Smooth muscle cell (in vitro differentiated cells): Measurements from ENCODE around the gene GALNT17. TPM values are rescaled to one million over a fixed set of nuclear protein-coding genes. Genes with fewer than 3 reads are reported as not detected.

ENCODE experiments used
- DNase-seq: peaks from one replicate; lab custom pipeline; 2025; ENCODE audit not compliant: unreplicated experiment; lab: John Stamatoyannopoulos, UW
- H2AFZ ChIP-seq: fragments of 200-600 bp; sonication (generic); 2 replicates; pipeline ENCODE4 v1.6.0; 2016; ENCODE audit warnings: antibody characterized with exemption, low read depth, mild to moderate bottlenecking
- H3F3A ChIP-seq: fragments of 200-600 bp; sonication (generic); 2 replicates; pipeline ENCODE4 v1.6.0; 2017; ENCODE audit warnings: antibody characterized with exemption, low read depth
- H3K27ac ChIP-seq: fragments of 200-600 bp; sonication (generic); 2 replicates; pipeline ENCODE4 v1.5.1; 2016; ENCODE audit warnings: low read depth, mild to moderate bottlenecking
- H3K27me3 ChIP-seq: fragments of 200-600 bp; sonication (generic); 2 replicates; pipeline ENCODE4 v1.6.1; 2016; ENCODE audit warnings: low read depth, mild to moderate bottlenecking
- H3K36me3 ChIP-seq: fragments of 200-600 bp; sonication (generic); 2 replicates; pipeline ENCODE4 v1.5.1; 2016; ENCODE audit warnings: low read depth
- H3K4me1 ChIP-seq: fragments of 200-600 bp; sonication (generic); 2 replicates; pipeline ENCODE4 v1.5.1; 2016; ENCODE audit warnings: low read depth
- H3K4me2 ChIP-seq: fragments of 200-600 bp; sonication (generic); 2 replicates; pipeline ENCODE4 v1.6.0; 2016; ENCODE audit warnings: mild to moderate bottlenecking
- H3K4me3 ChIP-seq: fragments of 200-600 bp; sonication (generic); 2 replicates; pipeline ENCODE4 v1.5.1; 2016; ENCODE audit warnings: mild to moderate bottlenecking
- H3K79me2 ChIP-seq: fragments of 200-600 bp; sonication (generic); 2 replicates; pipeline ENCODE4 v1.6.0; 2016; ENCODE audit warnings: low read depth, mild to moderate bottlenecking
- H3K9ac ChIP-seq: fragments of 200-600 bp; sonication (generic); 2 replicates; pipeline ENCODE4 v1.6.0; 2016; ENCODE audit warnings: low read depth
- H3K9me3 ChIP-seq: fragments of 200-600 bp; sonication (generic); replicated peaks from 2 replicates; pipeline ENCODE4 v1.5.1; 2016; ENCODE audit warnings: low read depth
- H4K20me1 ChIP-seq: fragments of 200-600 bp; sonication (generic); 2 replicates; pipeline ENCODE4 v1.6.0; 2016; ENCODE audit warnings: low read depth
- CTCF ChIP-seq: fragments of 200-600 bp; sonication (generic); IDR thresholded peaks from 2 replicates; pipeline ENCODE4 v1.5.1; 2017; ENCODE audit warnings: borderline replicate concordance, mild to moderate bottlenecking, antibody characterized with exemption; ENCODE audit not compliant: insufficient read depth, poor library complexity, severe bottlenecking
- WGBS: methylation state at CpG from one replicate; pipeline ENCODE4 v1.1.7; 2016; ENCODE audit warnings: low lambda C conversion rate; 5-methylcytosine and 5-hydroxymethylcytosine counted together
- polyA plus RNA-seq: library from polyadenylated mRNA; unstranded; fragments of >200 nt; fragmentation: Nextera tagmentation; extraction: Ambion mirVana; gene quantifications from 2 replicates; pipeline ENCODE4 v1.2.1, GENCODE V29; 2016
- total RNA-seq: library from RNA; depleted of rRNA; stranded (reverse); fragments of >200 nt; gene quantifications from 2 replicates; pipeline ENCODE4 v1.2.3, GENCODE V29; 2014

Gene GALNT17
- total and polyA plus RNA-seq, 2 experiments from 2014 or later = 0.38 to 0.45 TPM

GRCh38 chr7:71350680-71351079 is 218.7 kb downstream of the GALNT17 start:
- 52% methylated on average over 2 of the region's 2 CpGs for WGBS
- no peak for TF ChIP-seq CTCF

GRCh38 chr7:71354716-71355115 is 222.8 kb downstream of the GALNT17 start:
- no peak overlapping the region for H3K4me2 ChIP-seq
- no peaks in the 10 kb centered on the region for H3K36me3 ChIP-seq
- no peaks in the 10 kb centered on the region for H3K9me3 ChIP-seq
- H3K27me3 ChIP-seq = no peaks in the 10 kb centered on the region
- H2AFZ ChIP-seq = no peak overlapping the region
- DNase-seq = no peak
- TF ChIP-seq CTCF = no peak
- no peaks in the 10 kb centered on the region for H4K20me1 ChIP-seq
- H3K79me2 ChIP-seq = no peaks in the 10 kb centered on the region
- no peak overlapping the region for H3K27ac ChIP-seq
- no peaks in the 10 kb centered on the region for H3F3A ChIP-seq
- no peaks in the 10 kb centered on the region for H3K4me1 ChIP-seq
- H3K9ac ChIP-seq = no peak overlapping the region
- no peak overlapping the region for H3K4me3 ChIP-seq

More at GRCh38 chr7:71350680-71351079, 218.7 kb downstream of the GALNT17 start:
- no peaks in the 10 kb centered on the region for H4K20me1 ChIP-seq
- no peaks in the 10 kb centered on the region for H3K79me2 ChIP-seq
- H2AFZ ChIP-seq = no peak overlapping the region
- no peaks in the 10 kb centered on the region for H3K9me3 ChIP-seq
- no peaks in the 10 kb centered on the region for H3K36me3 ChIP-seq
- no peak overlapping the region for H3K4me2 ChIP-seq
- peaks cover 16% of the 10 kb centered on the region for H3K4me1 ChIP-seq
- no peaks in the 10 kb centered on the region for H3K27me3 ChIP-seq
- H3K4me3 ChIP-seq = no peak overlapping the region
- H3K9ac ChIP-seq = no peak overlapping the region
- no peaks in the 10 kb centered on the region for H3F3A ChIP-seq
- DNase-seq = no peak
- no peak overlapping the region for H3K27ac ChIP-seq

- Histone ChIP-seq H3K4me2 (no peak overlapping the region), H3K27ac (no peak overlapping the region), H2AFZ (no peak overlapping the region), H4K20me1 (no peaks in the 10 kb centered on the region), H3K4me3 (no peak overlapping the region), H3F3A (no peaks in the 10 kb centered on the region), H3K27me3 (no peaks in the 10 kb centered on the region), H3K36me3 (no peaks in the 10 kb centered on the region), H3K9me3 (no peaks in the 10 kb centered on the region), H3K9ac (no peak overlapping the region), H3K4me1 (no peaks in the 10 kb centered on the region), H3K79me2 (no peaks in the 10 kb centered on the region)
- TF ChIP-seq CTCF = no peak
- WGBS = 84% methylated on average over 4 of the region's 4 CpGs
- DNase-seq = no peak
Observed at GRCh38 chr7:71361451-71362032, 229.6 kb downstream of the GALNT17 start.

GRCh38 chr7:71362240-71362639 is 230.3 kb downstream of the GALNT17 start:
- H4K20me1 ChIP-seq = no peaks in the 10 kb centered on the region
- H3K9me3 ChIP-seq = no peaks in the 10 kb centered on the region
- H3K27me3 ChIP-seq = no peaks in the 10 kb centered on the region
- H3K4me2 ChIP-seq = no peak overlapping the region
- H2AFZ ChIP-seq = no peak overlapping the region
- H3K4me1 ChIP-seq = no peaks in the 10 kb centered on the region
- no peaks in the 10 kb centered on the region for H3F3A ChIP-seq
- no peaks in the 10 kb centered on the region for H3K36me3 ChIP-seq
- TF ChIP-seq CTCF = no peak
- H3K9ac ChIP-seq = no peak overlapping the region
- 94% methylated on average over 7 of the region's 7 CpGs for WGBS
- no peak overlapping the region for H3K4me3 ChIP-seq
- no peak for DNase-seq
- no peak overlapping the region for H3K27ac ChIP-seq
- H3K79me2 ChIP-seq = no peaks in the 10 kb centered on the region
